Subcutaneous abdominal adipose tissue (tissue), 5 donors: Measurements from ENCODE around the gene QRFPR.
"Not testable (repeated sequence)": the region's sequence is repeated elsewhere in the genome, so short reads cannot be mapped to it uniquely, and the experiment has no call there.

Experiments
- H3K27ac ChIP-seq: one replicate; pipeline ENCODE4 v1.7.0; 2013; ENCODE audit warnings: low read depth, mild to moderate bottlenecking, inconsistent platforms, low read length, moderate library complexity
- H3K27me3 ChIP-seq, 5 donors: one replicate each; pipeline ENCODE4 v1.7.0; 2013; ENCODE audit warnings: low read length in 5 of 5, inconsistent platforms in 1 of 5; ENCODE audit not compliant: control insufficient read depth in 5 of 5, insufficient read depth in 4 of 5
- H3K36me3 ChIP-seq, 5 donors: one replicate each; pipeline ENCODE4 v1.7.0; 2013; ENCODE audit warnings: low read length in 5 of 5; ENCODE audit not compliant: control insufficient read depth in 5 of 5, insufficient read depth in 5 of 5
- H3K4me1 ChIP-seq, 5 donors: one replicate each; pipeline ENCODE4 v1.7.0; 2013; ENCODE audit warnings: low read length in 5 of 5, mild to moderate bottlenecking in 3 of 5, moderate library complexity in 1 of 5; ENCODE audit not compliant: control insufficient read depth in 5 of 5, insufficient read depth in 5 of 5
- H3K4me3 ChIP-seq, 5 donors: one replicate each; pipeline ENCODE4 v1.7.0; 2013; ENCODE audit warnings: low read length in 5 of 5, low read depth in 1 of 5
- H3K9ac ChIP-seq, 5 donors: one replicate each; pipeline ENCODE4 v1.7.0; 2013; ENCODE audit warnings: low read length in 5 of 5, mild to moderate bottlenecking in 4 of 5, moderate library complexity in 3 of 5
- H3K9me3 ChIP-seq, 5 donors: one replicate each; pipeline ENCODE4 v1.7.0; 2013; ENCODE audit warnings: low read length in 5 of 5; ENCODE audit not compliant: control insufficient read depth in 5 of 5
- donor health status: healthy.
- donor health status: healthy.
- donor health status: healthy.
- donor health status: healthy.
- donor health status: healthy.

The QRFPR gene

GRCh38 chr4:121380776-121381462 is at the start of gene QRFPR:
Gene QRFPR, minus strand, starts transcription at chr4:121381018. Its CDS starts 371 bp downstream, at chr4:121380647.
- peak within 1 kb of the TSS; percentile 31 to 62 (median 50) for H3K4me3 ChIP-seq

DNA sequence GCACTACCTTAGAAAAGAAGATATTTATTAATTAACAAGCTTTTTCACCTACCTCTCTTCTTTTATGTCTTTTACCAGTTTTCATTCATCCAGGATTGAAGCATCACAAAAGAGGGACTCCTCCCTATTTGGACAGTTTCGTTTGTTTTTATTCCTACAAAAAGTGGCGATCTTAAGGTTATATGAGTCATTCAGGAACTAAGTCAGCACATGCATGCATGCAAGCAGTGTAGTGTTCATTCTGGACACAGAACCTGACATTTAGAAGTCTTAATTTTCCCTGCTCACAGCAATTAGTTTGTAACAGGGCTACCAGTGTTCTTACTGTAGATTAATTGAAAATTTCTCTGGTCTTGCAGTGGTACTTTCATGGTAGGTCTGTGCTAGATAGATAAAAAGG is 47.9 kb upstream of the QRFPR start:
- Histone ChIP-seq H3K9ac (no peak overlapping the region), H3K9me3 (no peaks in the 10 kb centered on the region), H3K27ac (no peak overlapping the region), H3K27me3 (no peaks in the 10 kb centered on the region), H3K36me3 (no peaks in the 10 kb centered on the region), H3K4me1 (no peaks in the 10 kb centered on the region), H3K4me3 (no peak overlapping the region)

More at GRCh38 chr4:121380776-121381462, at the start of gene QRFPR:
- H3K27ac ChIP-seq, result no peak within 1 kb of the TSS
- peaks cover 16 to 28% (median 19%) of the 10 kb centered on the region in 5 donors for H3K27me3 ChIP-seq
- no peaks in the 10 kb centered on the region for H3K36me3 ChIP-seq
- no peak within 1 kb of the TSS for H3K9ac ChIP-seq
- no peaks in the 10 kb centered on the region for H3K9me3 ChIP-seq
- peaks cover 0 to 12% (median 10%) of the 10 kb centered on the region in 5 donors for H3K4me1 ChIP-seq

DNA sequence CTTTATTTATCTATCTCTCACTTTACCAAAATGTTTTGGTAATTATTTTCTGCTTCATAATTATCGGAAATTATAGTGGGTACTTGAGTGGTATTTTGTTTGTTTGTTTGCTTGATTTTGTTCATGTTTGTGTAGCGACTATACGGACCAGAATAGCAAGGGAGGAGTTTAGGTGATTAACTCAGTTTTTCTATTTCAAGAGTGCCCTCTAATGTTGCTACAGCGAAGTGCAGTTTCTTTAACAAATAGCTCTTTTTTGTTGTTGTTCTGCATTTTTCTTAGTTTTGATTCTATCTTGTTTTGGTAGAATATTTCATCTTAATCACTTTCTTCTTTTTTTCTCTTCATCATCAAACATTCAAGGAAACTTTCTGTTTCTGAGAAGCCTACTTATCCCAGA is 40.8 kb upstream of the QRFPR start:
- Histone ChIP-seq H3K9me3 (no peaks in the 10 kb centered on the region), H3K36me3 (no peaks in the 10 kb centered on the region), H3K27me3 (no peaks in the 10 kb centered on the region), H3K9ac (no peak overlapping the region), H3K4me3 (no peak overlapping the region), H3K27ac (no peak overlapping the region), H3K4me1 (no peaks in the 10 kb centered on the region)

- Histone ChIP-seq H3K9me3 (peaks cover 0 to 7% (median 3%) of the 10 kb centered on the region in 5 donors), H3K27ac (no peak overlapping the region), H3K4me3 (peak overlapping the region in 1 of 5 donors; percentile 12), H3K9ac (no peak overlapping the region), H3K4me1 (no peaks in the 10 kb centered on the region), H3K27me3 (no peaks in the 10 kb centered on the region), H3K36me3 (no peaks in the 10 kb centered on the region)
Measured at GRCh38 chr4:121411151-121411744, 30.4 kb upstream of the QRFPR start.

GRCh38 chr4:121408567-121408966 is 27.7 kb upstream of the QRFPR start:
- H3K4me3 ChIP-seq, H3K4me1 ChIP-seq, H3K27ac ChIP-seq, H3K27me3 ChIP-seq, H3K9ac ChIP-seq, H3K36me3 ChIP-seq, H3K9me3 ChIP-seq: not testable (repeated sequence)

DNA sequence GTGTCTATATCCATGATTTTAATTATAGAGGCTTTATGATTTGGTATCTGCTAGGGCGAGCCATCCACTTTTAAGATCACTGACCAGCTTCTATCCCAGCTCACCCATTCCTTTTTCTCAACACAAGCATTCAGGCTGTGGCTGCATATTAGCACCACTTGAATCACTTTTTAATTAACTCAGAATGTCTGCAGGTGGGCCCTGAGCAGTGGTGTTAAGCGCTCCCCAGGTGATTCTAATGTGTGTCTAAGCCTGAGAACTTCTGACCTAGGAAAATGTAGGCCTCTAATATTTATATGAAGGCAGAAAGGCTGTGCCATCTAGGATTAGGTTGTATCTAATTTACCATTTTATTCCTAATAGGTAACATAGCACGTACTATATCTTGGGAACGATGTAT is 19.8 kb upstream of the QRFPR start:
- H3K36me3 ChIP-seq, result no peaks in the 10 kb centered on the region
- no peaks in the 10 kb centered on the region for H3K27me3 ChIP-seq
- no peak overlapping the region for H3K9ac ChIP-seq
- no peak overlapping the region for H3K4me3 ChIP-seq
- no peaks in the 10 kb centered on the region for H3K9me3 ChIP-seq
- no peaks in the 10 kb centered on the region for H3K4me1 ChIP-seq
- no peak overlapping the region for H3K27ac ChIP-seq

GRCh38 chr4:121397941-121398601 is 17.3 kb upstream of the QRFPR start:
- H3K4me3 ChIP-seq, result no peak overlapping the region
- H3K36me3 ChIP-seq, result no peaks in the 10 kb centered on the region
- no peaks in the 10 kb centered on the region for H3K27me3 ChIP-seq
- no peaks in the 10 kb centered on the region for H3K4me1 ChIP-seq
- H3K9me3 ChIP-seq, result no peaks in the 10 kb centered on the region
- H3K9ac ChIP-seq, result no peak overlapping the region
- no peak overlapping the region for H3K27ac ChIP-seq

DNA sequence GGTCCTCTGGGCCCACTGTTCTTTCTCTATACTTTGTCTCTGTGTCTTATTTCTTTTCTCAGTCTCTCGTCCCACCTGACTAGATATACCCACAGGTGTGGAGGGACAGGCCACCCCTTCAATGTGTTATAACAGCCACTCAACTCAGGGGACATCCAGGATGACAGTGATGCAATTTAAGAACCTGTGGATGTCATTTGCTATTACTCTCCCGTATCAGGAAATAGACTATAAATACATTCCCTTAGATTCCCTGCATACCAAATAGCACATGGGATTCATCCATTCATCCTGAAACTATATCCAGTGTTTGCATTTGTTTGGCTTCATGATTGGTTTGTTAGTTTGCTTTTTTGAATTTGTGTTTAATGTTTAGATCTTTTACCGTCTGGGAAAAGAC is 16.6 kb upstream of the QRFPR start:
- Histone ChIP-seq H3K9ac (no peak overlapping the region), H3K9me3 (no peaks in the 10 kb centered on the region), H3K36me3 (no peaks in the 10 kb centered on the region), H3K27me3 (no peaks in the 10 kb centered on the region), H3K4me1 (no peaks in the 10 kb centered on the region), H3K27ac (no peak overlapping the region), H3K4me3 (no peak overlapping the region)

DNA sequence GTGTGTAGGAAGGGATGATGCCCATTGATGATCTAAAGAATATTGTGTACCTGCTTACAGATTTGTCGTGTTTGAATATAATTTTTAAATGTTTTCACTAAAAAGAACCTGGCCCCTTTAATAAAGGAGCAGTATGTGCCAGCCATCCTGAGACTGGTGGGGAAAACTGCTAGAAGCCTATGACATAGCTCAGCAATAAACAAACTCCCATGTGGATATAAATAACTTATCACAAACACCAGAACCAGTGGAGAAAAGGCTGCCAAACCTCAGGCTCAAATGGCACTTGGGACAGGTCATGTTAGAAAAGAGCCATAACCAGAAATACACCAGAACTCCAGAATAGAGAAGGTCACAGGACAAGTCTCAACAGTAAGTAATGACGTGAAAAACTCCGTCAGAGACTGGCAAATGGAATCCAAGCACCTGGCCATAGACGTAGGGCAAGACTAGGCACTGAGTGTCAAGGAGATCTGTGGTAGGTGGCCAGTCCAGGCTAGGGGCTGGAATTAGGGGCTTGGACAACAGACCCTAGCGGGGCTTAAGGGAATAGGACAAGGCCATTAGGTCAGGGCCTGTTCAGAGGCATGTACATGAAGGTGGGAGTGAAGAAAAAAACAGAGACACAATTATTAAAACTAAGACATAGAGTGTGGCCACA is 11.7 kb upstream of the QRFPR start:
- Histone ChIP-seq H3K27me3 (no peaks in the 10 kb centered on the region), H3K9me3 (no peaks in the 10 kb centered on the region), H3K4me3 (no peak overlapping the region), H3K9ac (no peak overlapping the region), H3K36me3 (no peaks in the 10 kb centered on the region), H3K27ac (no peak overlapping the region), H3K4me1 (no peaks in the 10 kb centered on the region)

DNA sequence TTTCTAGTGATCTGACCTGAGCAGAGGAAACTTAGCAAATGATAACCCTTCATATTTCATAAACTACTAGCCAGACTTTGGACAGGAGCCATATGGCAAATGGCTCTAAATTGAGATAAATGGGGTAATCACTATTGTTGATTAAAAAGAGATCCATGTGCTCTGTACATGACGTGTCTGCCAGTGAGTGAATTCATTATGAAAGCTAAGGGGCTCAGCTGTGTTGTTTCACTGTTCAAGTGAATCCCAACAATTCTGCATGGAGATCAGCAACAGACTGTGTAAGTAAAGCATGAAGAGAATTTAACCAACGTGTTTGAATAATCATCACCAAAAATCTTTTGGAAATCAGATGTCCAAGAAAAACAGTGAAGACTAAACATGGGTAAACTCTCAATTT is 9.5 kb upstream of the QRFPR start:
- no peak overlapping the region for H3K27ac ChIP-seq
- no peak overlapping the region for H3K4me3 ChIP-seq
- no peaks in the 10 kb centered on the region for H3K27me3 ChIP-seq
- no peak overlapping the region for H3K9ac ChIP-seq
- no peaks in the 10 kb centered on the region for H3K9me3 ChIP-seq
- no peaks in the 10 kb centered on the region for H3K36me3 ChIP-seq
- no peaks in the 10 kb centered on the region for H3K4me1 ChIP-seq
